MG63 (cell line): ENCODE results near the gene TERC. TPM values are rescaled to one million over a fixed set of nuclear protein-coding genes. Genes with fewer than 3 reads are reported as not detected.

Experiments
- DNase-seq: peaks from one replicate; pipeline ENCODE4 v3.0.0-alpha.2; 2020
- H3K27me3 ChIP-seq: fragments of 250-450 bp; sonication (Bioruptor Pico); 2 replicates; pipeline ENCODE4 v1.5.1; 2020; ENCODE audit warnings: mild to moderate bottlenecking, moderate library complexity
- H3K36me3 ChIP-seq: fragments of 250-450 bp; sonication (Bioruptor Pico); 2 replicates; pipeline ENCODE4 v1.5.1; 2020; ENCODE audit warnings: mild to moderate bottlenecking, moderate library complexity
- H3K4me3 ChIP-seq: fragments of 250-450 bp; sonication (Bioruptor Pico); 2 replicates; pipeline ENCODE4 v1.5.1; 2020; ENCODE audit warnings: mild to moderate bottlenecking, moderate library complexity
- H3K9me3 ChIP-seq: fragments of 250-450 bp; sonication (Bioruptor Pico); 2 replicates; pipeline ENCODE4 v1.5.1; 2020; ENCODE audit warnings: mild to moderate bottlenecking, moderate library complexity
- total RNA-seq: library from RNA; depleted of rRNA; stranded (reverse); fragments of >200 nt; shearing (Covaris generic); gene quantifications from 2 replicates; pipeline ENCODE4 v1.2.3, GENCODE V29; 2014; ENCODE audit warnings: low replicate concordance

TERC gene
- total RNA-seq, 1 experiment from 2014 or later, result 154 TPM

- Histone ChIP-seq H3K27me3 (no peaks in the 10 kb centered on the region), H3K4me3 (peak overlapping the region; percentile 90), H3K9me3 (no peaks in the 10 kb centered on the region), H3K36me3 (peaks cover 48% of the 10 kb centered on the region)
- no peak for DNase-seq
Observed at GRCh38 chr3:169774186-169774585, 9.3 kb upstream of the TERC start.

- peak; percentile 92 for DNase-seq
- Histone ChIP-seq H3K27me3 (no peaks in the 10 kb centered on the region), H3K4me3 (peak within 1 kb of the TSS; percentile 90), H3K36me3 (peaks cover 39% of the 10 kb centered on the region), H3K9me3 (no peaks in the 10 kb centered on the region)
Observed at GRCh38 chr3:169772897-169773816, 8.3 kb upstream of the TERC start, which contains the start of gene MYNN. Gene MYNN (plus strand): TSS chr3:169773396. CDS start chr3:169774296, 900 bp downstream.

- Histone ChIP-seq H3K4me3 (peak overlapping the region; percentile 90), H3K27me3 (no peaks in the 10 kb centered on the region), H3K9me3 (no peaks in the 10 kb centered on the region), H3K36me3 (peaks cover 31% of the 10 kb centered on the region)
- DNase-seq, result peak; percentile 72
Observed at GRCh38 chr3:169772305-169772896, 7.5 kb upstream of the TERC start.

- peak; percentile 59 for DNase-seq
- peaks cover 24% of the 10 kb centered on the region for H3K36me3 ChIP-seq
- peak overlapping the region; percentile 90 for H3K4me3 ChIP-seq
- no peaks in the 10 kb centered on the region for H3K9me3 ChIP-seq
- H3K27me3 ChIP-seq, result no peaks in the 10 kb centered on the region
Observed at GRCh38 chr3:169771497-169772304, 6.8 kb upstream of the TERC start.

- Histone ChIP-seq H3K27me3 (no peaks in the 10 kb centered on the region), H3K9me3 (no peaks in the 10 kb centered on the region), H3K36me3 (peaks cover 4% of the 10 kb centered on the region), H3K4me3 (peak within 1 kb of the TSS; percentile 52)
- peak; percentile 77 for DNase-seq
Observed at GRCh38 chr3:169769287-169770181, 4.7 kb upstream of the TERC start, which contains the start of gene ACTRT3. Gene ACTRT3 (minus strand): TSS chr3:169769561. CDS start chr3:169769520, 41 bp downstream.

- peak; percentile 60 for DNase-seq
- Histone ChIP-seq H3K4me3 (peak overlapping the region; percentile 78), H3K9me3 (peaks cover 10% of the 10 kb centered on the region), H3K36me3 (no peaks in the 10 kb centered on the region), H3K27me3 (no peaks in the 10 kb centered on the region)
Observed at GRCh38 chr3:169764312-169764881, 463 bp downstream of the TERC start.

- Histone ChIP-seq H3K9me3 (peaks cover 10% of the 10 kb centered on the region), H3K4me3 (no peak overlapping the region), H3K36me3 (no peaks in the 10 kb centered on the region), H3K27me3 (peaks cover 2% of the 10 kb centered on the region; the same call in 1 of the 2 replicates)
- peak; percentile 23 for DNase-seq
Observed at GRCh38 chr3:169760479-169760878, 4.4 kb downstream of the TERC start.

- no peak for DNase-seq
Observed at GRCh38 chr3:169759256-169759655, 5.6 kb downstream of the TERC start.

GRCh38 chr3:169758359-169758994 is 6.4 kb downstream of the TERC start:
- Histone ChIP-seq H3K27me3 (peaks cover 3% of the 10 kb centered on the region), H3K36me3 (no peaks in the 10 kb centered on the region), H3K9me3 (peaks cover 9% of the 10 kb centered on the region), H3K4me3 (no peak overlapping the region)
- no peak for DNase-seq

More at GRCh38 chr3:169759256-169759655, 5.6 kb downstream of the TERC start:
- Histone ChIP-seq H3K36me3 (no peaks in the 10 kb centered on the region), H3K27me3 (peaks cover 2% of the 10 kb centered on the region; the same call in 1 of the 2 replicates), H3K9me3 (peaks cover 10% of the 10 kb centered on the region), H3K4me3 (no peak overlapping the region)

- Histone ChIP-seq H3K36me3 (no peaks in the 10 kb centered on the region), H3K9me3 (peaks cover 4% of the 10 kb centered on the region), H3K27me3 (peaks cover 23% of the 10 kb centered on the region), H3K4me3 (no peak overlapping the region)
- DNase-seq, result no peak
Observed at GRCh38 chr3:169755488-169755887, 9.4 kb downstream of the TERC start.

- Histone ChIP-seq H3K36me3 (no peaks in the 10 kb centered on the region), H3K27me3 (peaks cover 26% of the 10 kb centered on the region), H3K4me3 (no peak overlapping the region), H3K9me3 (no peaks in the 10 kb centered on the region)
- DNase-seq, result no peak
Observed at GRCh38 chr3:169754711-169755110, 10.1 kb downstream of the TERC start.

- Histone ChIP-seq H3K9me3 (no peaks in the 10 kb centered on the region), H3K36me3 (no peaks in the 10 kb centered on the region), H3K27me3 (peaks cover 42% of the 10 kb centered on the region), H3K4me3 (no peak overlapping the region)
- no peak for DNase-seq
Observed at GRCh38 chr3:169751875-169752274, 13.0 kb downstream of the TERC start.

- Histone ChIP-seq H3K9me3 (no peaks in the 10 kb centered on the region), H3K4me3 (no peak overlapping the region), H3K27me3 (peaks cover 43% of the 10 kb centered on the region), H3K36me3 (no peaks in the 10 kb centered on the region)
- DNase-seq, result no peak
Observed at GRCh38 chr3:169750665-169751064, 14.2 kb downstream of the TERC start.

- Histone ChIP-seq H3K27me3 (peaks cover 43% of the 10 kb centered on the region), H3K4me3 (no peak overlapping the region), H3K36me3 (no peaks in the 10 kb centered on the region), H3K9me3 (no peaks in the 10 kb centered on the region)
- no peak for DNase-seq
Observed at GRCh38 chr3:169748670-169749069, 16.2 kb downstream of the TERC start.

GRCh38 chr3:169746924-169747323 is 17.9 kb downstream of the TERC start:
- no peaks in the 10 kb centered on the region for H3K9me3 ChIP-seq
- H3K4me3 ChIP-seq, result no peak overlapping the region
- DNase-seq, result no peak
- peaks cover 35% of the 10 kb centered on the region for H3K27me3 ChIP-seq
- H3K36me3 ChIP-seq, result no peaks in the 10 kb centered on the region
